T-helper 1 cell treated with Interleukin-12 subunit alpha and Interleukin-12 subunit beta and Interleukin-4 antibody, amounts not matched to agents 30 μg/mL and 1 μg/mL, for 36 hours (primary cell): ENCODE measurements around the gene UST.
"Not testable (repeated sequence)": the region's sequence is repeated elsewhere in the genome, so short reads cannot be mapped to it uniquely, and the experiment has no call there.

Source experiments
- H3K27ac Mint-ChIP-seq: one replicate; pipeline ENCODE4 v1.8.0; 2021; ENCODE audit warnings: mild to moderate bottlenecking, mixed read lengths
- H3K27me3 Mint-ChIP-seq: one replicate; pipeline ENCODE4 v1.8.0; 2021; ENCODE audit warnings: low read depth, mixed read lengths
- H3K36me3 Mint-ChIP-seq: one replicate; pipeline ENCODE4 v1.8.0; 2021; ENCODE audit warnings: low read depth, mixed read lengths
- H3K4me1 Mint-ChIP-seq: one replicate; pipeline ENCODE4 v1.8.0; 2021; ENCODE audit warnings: low read depth, mixed read lengths
- H3K4me3 Mint-ChIP-seq: one replicate; pipeline ENCODE4 v1.8.0; 2021; ENCODE audit warnings: mild to moderate bottlenecking, moderate library complexity, mixed read lengths
- H3K9me3 Mint-ChIP-seq: one replicate; pipeline ENCODE4 v1.8.0; 2021; ENCODE audit warnings: mixed read lengths

UST gene

GRCh38 chr6:148749674-148750073 lies 2.8 kb downstream of the UST start:
- H3K4me1 Mint-ChIP-seq = peaks cover 12% of the 10 kb centered on the region
- H3K27me3 Mint-ChIP-seq = peaks cover 75% of the 10 kb centered on the region
- H3K4me3 Mint-ChIP-seq = no peak overlapping the region
- H3K9me3 Mint-ChIP-seq = no peaks in the 10 kb centered on the region
- no peak overlapping the region for H3K27ac Mint-ChIP-seq
- H3K36me3 Mint-ChIP-seq = no peaks in the 10 kb centered on the region

DNA sequence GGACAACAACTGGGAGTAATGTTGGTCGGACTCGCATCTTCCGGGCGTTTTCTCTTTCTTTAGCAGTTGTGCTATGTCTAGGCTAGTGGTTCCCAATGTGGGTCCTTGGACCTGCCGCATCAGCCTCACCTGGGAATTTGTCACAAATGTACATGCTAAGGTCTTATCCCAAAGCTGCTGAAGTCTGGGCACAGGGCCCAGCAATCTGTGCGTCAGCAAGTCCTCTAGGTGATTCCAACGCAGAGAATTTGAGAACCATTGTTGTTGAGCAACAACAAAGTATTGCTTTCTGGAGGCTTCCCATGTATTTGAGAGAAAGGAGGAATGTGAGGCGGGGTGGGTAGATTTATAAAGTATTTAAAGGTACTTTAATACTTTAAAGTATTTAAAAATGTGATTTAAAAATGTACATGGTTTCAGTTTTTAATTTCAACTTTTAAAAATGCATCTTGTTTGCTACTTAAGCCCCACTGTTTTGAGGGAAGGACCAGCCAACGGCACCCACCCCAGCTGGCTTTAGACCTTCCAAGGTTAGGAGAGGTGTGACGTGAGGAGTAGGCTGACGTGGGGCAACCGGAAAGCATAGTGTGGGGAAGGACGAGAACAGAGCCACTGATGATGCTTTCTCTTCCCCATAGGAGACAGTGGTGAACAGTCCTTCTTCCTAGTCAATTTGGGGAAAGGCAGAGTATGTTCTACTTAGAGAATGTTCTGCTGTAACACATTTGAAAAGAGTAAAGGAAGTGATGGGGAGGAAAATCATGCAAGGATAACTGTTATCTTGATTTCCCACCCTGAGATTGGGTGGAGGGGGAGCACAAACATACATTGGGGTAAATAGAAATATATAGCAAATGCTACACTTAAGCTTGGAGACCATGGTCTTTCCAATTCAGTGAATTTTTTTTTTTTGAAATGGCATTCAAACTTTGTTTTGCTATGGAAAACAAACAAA lies 4.3 kb downstream of the UST start:
- no peaks in the 10 kb centered on the region for H3K9me3 Mint-ChIP-seq
- peaks cover 66% of the 10 kb centered on the region for H3K27me3 Mint-ChIP-seq
- H3K4me1 Mint-ChIP-seq = peaks cover 9% of the 10 kb centered on the region
- H3K36me3 Mint-ChIP-seq = no peaks in the 10 kb centered on the region
- no peak overlapping the region for H3K4me3 Mint-ChIP-seq
- H3K27ac Mint-ChIP-seq = no peak overlapping the region

- no peak overlapping the region for H3K4me3 Mint-ChIP-seq
- no peaks in the 10 kb centered on the region for H3K36me3 Mint-ChIP-seq
- peaks cover 66% of the 10 kb centered on the region for H3K27me3 Mint-ChIP-seq
- no peak overlapping the region for H3K27ac Mint-ChIP-seq
- H3K4me1 Mint-ChIP-seq = peaks cover 4% of the 10 kb centered on the region
- H3K9me3 Mint-ChIP-seq = no peaks in the 10 kb centered on the region
Measured at GRCh38 chr6:148751793-148752170, 5.0 kb downstream of the UST start.

DNA sequence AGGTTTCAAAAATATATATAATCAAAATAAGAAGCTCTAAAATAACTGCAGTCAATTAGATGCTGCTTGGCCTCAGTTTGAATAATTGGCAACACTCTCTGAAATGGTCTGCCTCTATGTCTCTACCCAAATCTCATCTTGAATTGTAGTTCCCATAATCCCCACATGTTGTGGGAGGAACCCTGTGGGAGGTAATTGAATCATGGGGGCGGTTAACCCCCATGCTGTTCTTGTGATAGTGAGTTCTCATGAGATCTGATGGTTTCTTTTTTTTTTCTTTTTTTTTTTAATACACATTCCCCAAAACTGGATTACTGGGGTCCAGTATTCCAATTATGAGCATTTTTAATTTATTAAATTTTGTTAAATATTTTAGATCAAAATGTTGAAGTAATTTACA lies 8.5 kb downstream of the UST start:
- H3K4me3 Mint-ChIP-seq, H3K4me1 Mint-ChIP-seq: not testable (repeated sequence)

DNA sequence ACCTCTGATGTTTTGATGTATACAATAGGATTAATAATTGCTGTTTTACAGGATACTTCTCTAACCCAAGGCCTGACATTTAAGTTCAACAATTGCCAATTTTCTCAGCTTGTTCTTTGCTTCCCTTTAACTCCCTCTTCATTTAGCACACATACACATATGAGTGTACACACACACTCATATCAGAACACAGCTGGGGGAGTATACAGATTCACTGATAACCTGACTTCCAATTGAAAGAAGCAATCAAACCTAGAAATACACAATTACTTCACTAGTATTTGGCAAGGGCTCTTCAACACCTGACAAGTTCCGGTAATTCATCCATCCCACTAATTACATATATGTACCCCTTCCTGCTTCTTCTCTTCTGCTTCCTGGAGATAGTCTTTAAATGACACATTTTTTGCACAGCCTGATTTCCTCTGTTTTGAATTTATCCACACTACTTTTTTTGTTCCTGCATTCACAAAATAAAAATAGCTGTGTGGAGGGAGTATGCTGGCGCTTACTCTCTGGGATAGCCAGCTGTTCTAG lies 11.2 kb downstream of the UST start:
- Mint-ChIP-seq H3K27ac (no peak overlapping the region), H3K4me1 (peaks cover 22% of the 10 kb centered on the region), H3K4me3 (no peak overlapping the region), H3K27me3 (peaks cover 77% of the 10 kb centered on the region), H3K36me3 (no peaks in the 10 kb centered on the region), H3K9me3 (no peaks in the 10 kb centered on the region)

More for the DNA sequence above, 8.5 kb downstream of the UST start:
- H3K36me3 Mint-ChIP-seq, H3K9me3 Mint-ChIP-seq, H3K27ac Mint-ChIP-seq: not testable (repeated sequence)
- peaks cover 66% of the 10 kb centered on the region for H3K27me3 Mint-ChIP-seq

GRCh38 chr6:148758492-148758891 lies 11.7 kb downstream of the UST start:
- Mint-ChIP-seq H3K27me3 (peaks cover 78% of the 10 kb centered on the region), H3K27ac (no peak overlapping the region), H3K4me1 (peaks cover 22% of the 10 kb centered on the region), H3K4me3 (no peak overlapping the region), H3K9me3 (no peaks in the 10 kb centered on the region), H3K36me3 (no peaks in the 10 kb centered on the region)

DNA sequence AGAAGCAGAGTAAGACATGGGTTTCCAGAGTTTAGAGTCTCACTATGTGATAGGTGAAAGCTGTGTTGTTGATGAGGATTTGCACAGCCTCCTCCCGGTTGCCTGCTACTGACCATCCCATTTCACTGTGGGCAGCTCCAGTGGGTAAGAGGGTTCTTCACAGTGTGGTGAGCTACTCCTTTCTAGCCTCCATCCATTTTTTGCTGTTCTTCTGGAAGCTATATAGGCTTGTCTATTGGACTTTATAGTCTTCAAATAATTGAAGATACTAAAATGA lies 13.4 kb downstream of the UST start:
- Mint-ChIP-seq H3K27me3 (peaks cover 77% of the 10 kb centered on the region), H3K9me3 (no peaks in the 10 kb centered on the region), H3K27ac (no peak overlapping the region), H3K4me1 (peaks cover 22% of the 10 kb centered on the region), H3K36me3 (no peaks in the 10 kb centered on the region), H3K4me3 (no peak overlapping the region)

GRCh38 chr6:148760568-148761526 lies 14.0 kb downstream of the UST start:
- Mint-ChIP-seq H3K36me3 (no peaks in the 10 kb centered on the region), H3K4me1 (peaks cover 22% of the 10 kb centered on the region), H3K27me3 (peaks cover 83% of the 10 kb centered on the region), H3K9me3 (no peaks in the 10 kb centered on the region), H3K27ac (peak overlapping the region; percentile 58), H3K4me3 (peak overlapping the region; percentile 59)

- H3K36me3 Mint-ChIP-seq = no peaks in the 10 kb centered on the region
- peaks cover 22% of the 10 kb centered on the region for H3K4me1 Mint-ChIP-seq
- peak overlapping the region; percentile 13 for H3K27ac Mint-ChIP-seq
- peaks cover 83% of the 10 kb centered on the region for H3K27me3 Mint-ChIP-seq
- no peaks in the 10 kb centered on the region for H3K9me3 Mint-ChIP-seq
- peak overlapping the region; percentile 59 for H3K4me3 Mint-ChIP-seq
Measured at GRCh38 chr6:148761527-148762011, 14.7 kb downstream of the UST start.

GRCh38 chr6:148762231-148762630 lies 15.4 kb downstream of the UST start:
- Mint-ChIP-seq H3K27me3 (peaks cover 77% of the 10 kb centered on the region), H3K36me3 (no peaks in the 10 kb centered on the region), H3K4me3 (no peak overlapping the region), H3K9me3 (no peaks in the 10 kb centered on the region), H3K27ac (no peak overlapping the region), H3K4me1 (peaks cover 22% of the 10 kb centered on the region)

- not testable (repeated sequence) for H3K4me3 Mint-ChIP-seq, H3K9me3 Mint-ChIP-seq, H3K36me3 Mint-ChIP-seq, H3K27ac Mint-ChIP-seq
- peaks cover 15% of the 10 kb centered on the region for H3K4me1 Mint-ChIP-seq
- peaks cover 76% of the 10 kb centered on the region for H3K27me3 Mint-ChIP-seq
Measured at GRCh38 chr6:148764259-148765020, 17.6 kb downstream of the UST start.

- H3K4me1 Mint-ChIP-seq = peaks cover 7% of the 10 kb centered on the region
- H3K27ac Mint-ChIP-seq = no peak overlapping the region
- H3K27me3 Mint-ChIP-seq = peaks cover 76% of the 10 kb centered on the region
- H3K9me3 Mint-ChIP-seq = no peaks in the 10 kb centered on the region
- no peaks in the 10 kb centered on the region for H3K36me3 Mint-ChIP-seq
- H3K4me3 Mint-ChIP-seq = no peak overlapping the region
Measured at GRCh38 chr6:148765898-148766808, 19.3 kb downstream of the UST start.

- Mint-ChIP-seq H3K4me3 (no peak overlapping the region), H3K36me3 (no peaks in the 10 kb centered on the region), H3K27me3 (peaks cover 65% of the 10 kb centered on the region), H3K4me1 (no peaks in the 10 kb centered on the region), H3K9me3 (no peaks in the 10 kb centered on the region), H3K27ac (no peak overlapping the region)
Measured at GRCh38 chr6:148768646-148769270, 21.9 kb downstream of the UST start.
